Measurements from ENCODE around the gene SEL1L3. TPM values are rescaled to one million over a fixed set of nuclear protein-coding genes. Genes with fewer than 3 reads are reported as not detected.

The SEL1L3 gene
- total and polyA plus RNA-seq, 9 of the 15 experiments (the other 6 are each of a cell fraction or from before 2014, with no cell fraction given) = 10.0 to 44.3 (median 21.6) TPM

- WGBS (ENCODE audit: insufficient coverage, low coverage, missing lambda C conversion rate) = 88% methylated on average over 2 of the region's 2 CpGs
- H4K20me1 ChIP-seq (replicated peaks; ENCODE audit: control insufficient read depth, insufficient read depth, low read length) = peaks cover 9% of the 10 kb centered on the region
- no peaks in the 10 kb centered on the region for H3K9me1 ChIP-seq (ENCODE audit: control insufficient read depth, insufficient read depth, low read length)
- H3K27me3 ChIP-seq (ENCODE audit: control insufficient read depth in 2 of 2, insufficient read depth in 2 of 2, low read length in 2 of 2) = no peaks in the 10 kb centered on the region
- H3K4me1 ChIP-seq (replicated peaks in 1 of 2; ENCODE audit: control insufficient read depth in 2 of 2, insufficient read depth in 2 of 2, low read length in 2 of 2) = peaks cover 4 to 21% of the 10 kb centered on the region in 2 experiments; a peak in 3 of 5 replicates
- H3K4me2 ChIP-seq (ENCODE audit: insufficient read depth, low read length) = no peak overlapping the region
- no peak overlapping the region for H2AFZ ChIP-seq (ENCODE audit: low read depth, low read length)
- POLR2A ChIA-PET = interaction anchor here (0.8 kb wide), 2 partner anchors 489 to 1208 kb away, joined by 3 read pairs; no protein-coding TSS in a partner anchor
- no peak for DNase-seq (ENCODE audit: extremely low read depth in 1 of 4, low spot score in 3 of 4)
- no peak overlapping the region for H3K27ac ChIP-seq (ENCODE audit: extremely low read depth, low read depth, low read length)
- intact Hi-C loops (cut with micrococcal nuclease) (no loop called here), in situ Hi-C loops (cut with MboI) (no loop called here)
- peak; percentile 25; the same call in 2 of the 3 replicates for ATAC-seq
- no TSS peak for BruUV-seq (replicated peaks)
- no peaks in the 10 kb centered on the region for H3K9me3 ChIP-seq (replicated peaks; ENCODE audit: control insufficient read depth, insufficient read depth, low read depth, low read length)
- FAIRE-seq = peak; percentile 23
- H3K79me2 ChIP-seq (ENCODE audit: control insufficient read depth, insufficient read depth, low read length) = peaks cover 61% of the 10 kb centered on the region
- no peak overlapping the region for H3K4me3 ChIP-seq
- CTCF ChIA-PET (ENCODE audit: low intra/inter-chr PET ratio) = no interaction called here
- H3K36me3 ChIP-seq (ENCODE audit: control insufficient read depth, insufficient read depth, low read length) = no peaks in the 10 kb centered on the region
- H3K9ac ChIP-seq (ENCODE audit: insufficient read depth in 1 of 2, low read depth in 2 of 2, low read length in 2 of 2) = peak overlapping the region in 1 of 2 experiments; percentile 18; a peak in 1 of 4 replicates
- TF ChIP-seq EHMT2 (IDR thresholded peaks at IDR 0.05) (no peak), NR0B1 (IDR thresholded peaks at IDR 0.05; ENCODE audit: partially characterized antibody) (no peak), KDM1A (IDR thresholded peaks at IDR 0.05) (peak; percentile 17 to 23; a peak in 1 of 4 replicates), MECOM (CRISPR knock-in tag; IDR thresholded peaks at IDR 0.05) (no peak), ZNF639 (CRISPR knock-in tag; conservative IDR thresholded peaks at IDR 0.05 in 1 of 2, IDR thresholded peaks at IDR 0.05 in 1 of 2) (no peak), ARID4B (CRISPR knock-in tag; IDR thresholded peaks at IDR 0.05) (no peak), FOXJ2 (tag; IDR thresholded peaks at IDR 0.05) (no peak), MAX (CRISPR knock-in tag; IDR thresholded peaks at IDR 0.05) (no peak), KDM5B (IDR thresholded peaks at IDR 0.05; ENCODE audit: insufficient replicate concordance, low read depth, low read length) (no peak), ZBTB1 (CRISPR knock-in tag; IDR thresholded peaks at IDR 0.05; ENCODE audit: borderline replicate concordance, low read depth) (no peak), PYGO2 (tag; IDR thresholded peaks at IDR 0.05) (no peak), ETS1 (conservative IDR thresholded peaks at IDR 0.05; ENCODE audit: control insufficient read depth, low read depth, low read length) (no peak), TAF7 (tag; IDR thresholded peaks at IDR 0.05) (no peak)
Observed at GRCh38 chr4:25857403-25857802, 5.4 kb downstream of the SEL1L3 start.
